ENCODE results near the gene CREG2.

The CREG2 gene

GRCh38 chr2:101380376-101380775 lies 6.9 kb downstream of the CREG2 start:
- TF ChIP-seq BACH2 (CRISPR knock-in tag; IDR thresholded peaks at IDR 0.05; ENCODE audit: borderline replicate concordance) (no peak), GLIS3 (CRISPR knock-in tag; IDR thresholded peaks at IDR 0.05) (no peak), RARB (CRISPR knock-in tag; IDR thresholded peaks at IDR 0.05) (no peak), ZC3H10 (CRISPR knock-in tag; IDR thresholded peaks at IDR 0.05) (no peak), PPARA (CRISPR knock-in tag; IDR thresholded peaks at IDR 0.05; ENCODE audit: borderline replicate concordance) (no peak), ZFP3 (CRISPR knock-in tag; IDR thresholded peaks at IDR 0.05) (no peak), ZFP30 (CRISPR knock-in tag; IDR thresholded peaks at IDR 0.05) (no peak), ZNF8 (CRISPR knock-in tag; IDR thresholded peaks at IDR 0.05) (no peak), CSRNP3 (CRISPR knock-in tag; IDR thresholded peaks at IDR 0.05) (no peak), OSR1 (CRISPR knock-in tag; IDR thresholded peaks at IDR 0.05) (no peak), ZNF70 (CRISPR knock-in tag; IDR thresholded peaks at IDR 0.05) (no peak), POU6F1 (CRISPR knock-in tag; IDR thresholded peaks at IDR 0.05; ENCODE audit: borderline replicate concordance, low read depth) (no peak)
- peak; percentile 49; the same call in 2 of the 3 replicates for ATAC-seq

GRCh38 chr2:101379091-101379490 lies 8.2 kb downstream of the CREG2 start:
- no peak for ATAC-seq
- no peak for TF ChIP-seq CSDC2 (CRISPR knock-in tag; IDR thresholded peaks at IDR 0.05)
- no peak for TF ChIP-seq RARB (CRISPR knock-in tag; IDR thresholded peaks at IDR 0.05)
- no peak for TF ChIP-seq SNAI2 (CRISPR knock-in tag; IDR thresholded peaks at IDR 0.05)
- TF ChIP-seq ISL1 (CRISPR knock-in tag; IDR thresholded peaks at IDR 0.05), result no peak

GRCh38 chr2:101375653-101376052 lies 11.7 kb downstream of the CREG2 start:
- ATAC-seq, result no peak
- no peak for TF ChIP-seq PPARA (CRISPR knock-in tag; IDR thresholded peaks at IDR 0.05; ENCODE audit: borderline replicate concordance)
- no peak for TF ChIP-seq PATZ1 (CRISPR knock-in tag; IDR thresholded peaks at IDR 0.05; ENCODE audit: borderline replicate concordance)
- no peak for TF ChIP-seq ARNTL (CRISPR knock-in tag; IDR thresholded peaks at IDR 0.05; ENCODE audit: borderline replicate concordance, low read depth)

- ATAC-seq, result no peak
- TF ChIP-seq CSRNP3 (CRISPR knock-in tag; IDR thresholded peaks at IDR 0.05), result no peak
- no peak for TF ChIP-seq ZFP3 (CRISPR knock-in tag; IDR thresholded peaks at IDR 0.05)
- no peak for TF ChIP-seq GLIS3 (CRISPR knock-in tag; IDR thresholded peaks at IDR 0.05)
- no peak for TF ChIP-seq ESRRG (CRISPR knock-in tag; IDR thresholded peaks at IDR 0.05)
- no peak for TF ChIP-seq ZNF8 (CRISPR knock-in tag; IDR thresholded peaks at IDR 0.05)
- no peak for TF ChIP-seq OSR1 (CRISPR knock-in tag; IDR thresholded peaks at IDR 0.05)
- no peak for TF ChIP-seq TCF4 (CRISPR knock-in tag; IDR thresholded peaks at IDR 0.05; ENCODE audit: borderline replicate concordance)
- no peak for TF ChIP-seq BACH2 (CRISPR knock-in tag; IDR thresholded peaks at IDR 0.05; ENCODE audit: borderline replicate concordance)
- no peak for TF ChIP-seq PATZ1 (CRISPR knock-in tag; IDR thresholded peaks at IDR 0.05; ENCODE audit: borderline replicate concordance)
- no peak for TF ChIP-seq RARB (CRISPR knock-in tag; IDR thresholded peaks at IDR 0.05)
- no peak for TF ChIP-seq TSHZ2 (CRISPR knock-in tag; IDR thresholded peaks at IDR 0.05)
- no peak for TF ChIP-seq CSDC2 (CRISPR knock-in tag; IDR thresholded peaks at IDR 0.05)
- no peak for TF ChIP-seq ZFP30 (CRISPR knock-in tag; IDR thresholded peaks at IDR 0.05)
- TF ChIP-seq ZNF565 (CRISPR knock-in tag; conservative IDR thresholded peaks at IDR 0.05; ENCODE audit: low read depth), result no peak
- no peak for TF ChIP-seq CREB5 (CRISPR knock-in tag; IDR thresholded peaks at IDR 0.05; ENCODE audit: low read depth)
- no peak for TF ChIP-seq ZNF70 (CRISPR knock-in tag; IDR thresholded peaks at IDR 0.05)
- no peak for TF ChIP-seq PPARA (CRISPR knock-in tag; IDR thresholded peaks at IDR 0.05; ENCODE audit: borderline replicate concordance)
- no peak for TF ChIP-seq ARNTL (CRISPR knock-in tag; IDR thresholded peaks at IDR 0.05; ENCODE audit: borderline replicate concordance, low read depth)
- TF ChIP-seq SNAI2 (CRISPR knock-in tag; IDR thresholded peaks at IDR 0.05), result no peak
Observed at GRCh38 chr2:101374821-101375561, 12.3 kb downstream of the CREG2 start.

All from SK-N-SH treated with all-trans-retinoic acid at 6 μM for 48 hours (cell line).